HAP-1 (cell line): ENCODE data around the gene SPAG6.

Experiments
- DNase-seq, 2 experiments: peaks; one replicate each; pipeline ENCODE4 v3.0.0-alpha.2; 2016 to 2020; ENCODE audit warnings: low spot score in 2 of 2
- H3K27me3 ChIP-seq: fragments of 250-450 bp; sonication (Bioruptor Pico); 2 replicates; pipeline ENCODE4 v1.5.1; 2020; ENCODE audit warnings: low read depth, mild to moderate bottlenecking, moderate library complexity
- H3K36me3 ChIP-seq: fragments of 250-450 bp; sonication (Bioruptor Pico); replicated peaks from 2 replicates; pipeline ENCODE4 v1.5.1; 2020; ENCODE audit warnings: mild to moderate bottlenecking
- H3K4me1 ChIP-seq: fragments of 250-450 bp; sonication (Bioruptor Pico); 2 replicates; pipeline ENCODE4 v1.5.1; 2020; ENCODE audit warnings: mild to moderate bottlenecking
- H3K4me3 ChIP-seq: fragments of 250-450 bp; sonication (Bioruptor Pico); 2 replicates; pipeline ENCODE4 v1.5.1; 2020; ENCODE audit warnings: mild to moderate bottlenecking, moderate library complexity
- H3K9me3 ChIP-seq: fragments of 250-450 bp; sonication (Bioruptor Pico); 2 replicates; pipeline ENCODE4 v1.5.1; 2020; ENCODE audit warnings: mild to moderate bottlenecking, moderate library complexity
- in situ Hi-C: fragments of 300-500 bp; cut with MboI; formaldehyde crosslinking; loops from 3 replicates; pipeline ENCODE4 v1.14.3; 2020; ENCODE audit warnings: low sequenced_read_pairs, inconsistent platforms, mixed read lengths

The SPAG6 gene

GRCh38 chr10:22317771-22318565 is 27.3 kb upstream of the SPAG6 start:
- Histone ChIP-seq H3K27me3 (peaks cover 11% of the 10 kb centered on the region), H3K4me1 (peaks cover 33% of the 10 kb centered on the region), H3K36me3 (no peaks in the 10 kb centered on the region), H3K4me3 (no peak overlapping the region; the same call in 1 of the 2 replicates), H3K9me3 (no peaks in the 10 kb centered on the region)
- in situ Hi-C loops, result loop anchor here (10.0 kb wide), 1 partner anchor 313 kb away; the partner anchor contains the start of gene DNAJC1
- no peak for DNase-seq

- H3K4me1 ChIP-seq, result peaks cover 41% of the 10 kb centered on the region
- in situ Hi-C loops, result loop anchor here (10.0 kb wide), 1 partner anchor 314 kb away; the partner anchor contains the start of gene DNAJC1
- H3K27me3 ChIP-seq, result peaks cover 13% of the 10 kb centered on the region
- H3K9me3 ChIP-seq, result no peaks in the 10 kb centered on the region
- DNase-seq, result no peak
- no peaks in the 10 kb centered on the region for H3K36me3 ChIP-seq
- H3K4me3 ChIP-seq, result no peak overlapping the region
Observed at GRCh38 chr10:22318772-22319171, 26.5 kb upstream of the SPAG6 start.

GRCh38 chr10:22319547-22319979 is 25.7 kb upstream of the SPAG6 start:
- Histone ChIP-seq H3K4me1 (peaks cover 49% of the 10 kb centered on the region), H3K27me3 (peaks cover 13% of the 10 kb centered on the region)
- in situ Hi-C loops, result loop anchor here (10.0 kb wide), 1 partner anchor 315 kb away; the partner anchor contains the start of gene DNAJC1

GRCh38 chr10:22319980-22320558 is 25.2 kb upstream of the SPAG6 start:
- Histone ChIP-seq H3K4me3 (peak overlapping the region; percentile 30), H3K36me3 (no peaks in the 10 kb centered on the region), H3K27me3 (peaks cover 13% of the 10 kb centered on the region), H3K4me1 (peaks cover 50% of the 10 kb centered on the region), H3K9me3 (no peaks in the 10 kb centered on the region)
- DNase-seq, result no peak
- in situ Hi-C loops, result loop anchor here (10.0 kb wide), 1 partner anchor 315 kb away; the partner anchor contains the start of gene DNAJC1

More at GRCh38 chr10:22319547-22319979, 25.7 kb upstream of the SPAG6 start:
- H3K4me3 ChIP-seq, result no peak overlapping the region
- H3K36me3 ChIP-seq, result no peaks in the 10 kb centered on the region
- no peak for DNase-seq
- H3K9me3 ChIP-seq, result no peaks in the 10 kb centered on the region

DNA sequence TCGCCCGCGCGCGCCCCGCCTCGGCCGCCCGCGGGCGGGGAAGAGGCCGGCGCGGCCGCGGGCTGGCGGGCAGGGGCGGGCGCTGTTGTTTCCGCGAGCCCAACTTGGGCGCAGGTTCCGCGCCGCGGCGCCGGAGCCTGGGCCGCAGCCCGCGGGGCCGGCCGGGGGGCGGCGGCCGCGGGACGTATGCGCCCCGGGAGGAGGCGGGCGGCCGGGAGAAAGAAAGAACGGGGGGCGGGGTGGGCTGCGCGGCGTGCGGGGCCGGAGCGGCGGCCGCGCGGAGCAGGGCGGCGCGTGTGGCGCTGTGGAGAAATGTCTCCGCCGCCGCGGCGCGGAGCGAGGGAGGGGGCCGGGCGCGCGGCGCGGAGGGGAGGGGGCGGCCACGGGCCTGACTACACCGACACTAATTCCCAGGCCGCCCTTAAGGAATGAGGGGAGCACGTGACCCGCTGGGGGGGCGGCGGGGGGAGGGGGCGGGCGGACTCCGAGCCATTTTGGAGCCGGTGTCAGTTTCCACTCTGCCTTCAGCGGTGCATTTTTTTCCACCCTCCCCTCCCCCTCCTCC is 24.6 kb upstream of the SPAG6 start, which contains the start of gene BMI1:
BMI1 (plus strand) TSS at position 509 of the 565 bp plus-strand sequence. CDS start 5,351 bp downstream, outside the sequence.
- Histone ChIP-seq H3K4me1 (peaks cover 46% of the 10 kb centered on the region), H3K27me3 (peaks cover 13% of the 10 kb centered on the region)

DNA sequence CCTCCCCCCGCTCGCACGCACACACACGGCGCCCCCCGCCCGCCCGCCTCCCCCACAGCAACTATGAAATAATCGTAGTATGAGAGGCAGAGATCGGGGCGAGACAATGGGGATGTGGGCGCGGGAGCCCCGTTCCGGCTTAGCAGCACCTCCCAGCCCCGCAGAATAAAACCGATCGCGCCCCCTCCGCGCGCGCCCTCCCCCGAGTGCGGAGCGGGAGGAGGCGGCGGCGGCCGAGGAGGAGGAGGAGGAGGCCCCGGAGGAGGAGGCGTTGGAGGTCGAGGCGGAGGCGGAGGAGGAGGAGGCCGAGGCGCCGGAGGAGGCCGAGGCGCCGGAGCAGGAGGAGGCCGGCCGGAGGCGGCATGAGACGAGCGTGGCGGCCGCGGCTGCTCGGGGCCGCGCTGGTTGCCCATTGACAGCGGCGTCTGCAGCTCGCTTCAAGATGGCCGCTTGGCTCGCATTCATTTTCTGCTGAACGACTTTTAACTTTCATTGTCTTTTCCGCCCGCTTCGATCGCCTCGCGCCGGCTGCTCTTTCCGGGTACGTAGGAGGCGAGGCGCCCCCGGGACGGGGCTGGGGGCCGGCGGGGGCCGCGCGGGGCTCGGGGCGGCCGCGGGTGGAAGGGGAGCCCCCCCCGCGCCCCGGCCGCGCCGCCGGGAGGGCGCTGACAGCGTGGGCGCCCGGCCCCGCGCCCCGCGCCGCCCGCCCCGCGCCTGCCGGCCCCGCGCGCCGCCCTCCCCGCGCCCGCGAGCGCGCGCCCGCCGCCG is 24.0 kb upstream of the SPAG6 start:
- peak; percentile 58 to 79 for DNase-seq
- peak overlapping the region; percentile 73 for H3K4me3 ChIP-seq
- no peaks in the 10 kb centered on the region for H3K9me3 ChIP-seq
- H3K27me3 ChIP-seq, result peaks cover 13% of the 10 kb centered on the region
- H3K36me3 ChIP-seq, result no peaks in the 10 kb centered on the region
- H3K4me1 ChIP-seq, result peaks cover 51% of the 10 kb centered on the region
- in situ Hi-C loops, result no loop called here

More for the DNA sequence above, 24.6 kb upstream of the SPAG6 start, which contains the start of gene BMI1:
- H3K4me3 ChIP-seq, result peak within 1 kb of the TSS; percentile 73
- no peaks in the 10 kb centered on the region for H3K36me3 ChIP-seq
- in situ Hi-C loops, result no loop called here
- no peaks in the 10 kb centered on the region for H3K9me3 ChIP-seq
- peak; percentile 83 to 87 for DNase-seq

GRCh38 chr10:22321924-22322640 is 23.2 kb upstream of the SPAG6 start:
- H3K27me3 ChIP-seq, result peaks cover 13% of the 10 kb centered on the region
- peak overlapping the region; percentile 58 for H3K4me3 ChIP-seq
- H3K9me3 ChIP-seq, result no peaks in the 10 kb centered on the region
- H3K36me3 ChIP-seq, result peaks cover 7% of the 10 kb centered on the region
- peak in 1 of 2 experiments; percentile 26 for DNase-seq
- in situ Hi-C loops, result no loop called here
- H3K4me1 ChIP-seq, result peaks cover 53% of the 10 kb centered on the region

DNA sequence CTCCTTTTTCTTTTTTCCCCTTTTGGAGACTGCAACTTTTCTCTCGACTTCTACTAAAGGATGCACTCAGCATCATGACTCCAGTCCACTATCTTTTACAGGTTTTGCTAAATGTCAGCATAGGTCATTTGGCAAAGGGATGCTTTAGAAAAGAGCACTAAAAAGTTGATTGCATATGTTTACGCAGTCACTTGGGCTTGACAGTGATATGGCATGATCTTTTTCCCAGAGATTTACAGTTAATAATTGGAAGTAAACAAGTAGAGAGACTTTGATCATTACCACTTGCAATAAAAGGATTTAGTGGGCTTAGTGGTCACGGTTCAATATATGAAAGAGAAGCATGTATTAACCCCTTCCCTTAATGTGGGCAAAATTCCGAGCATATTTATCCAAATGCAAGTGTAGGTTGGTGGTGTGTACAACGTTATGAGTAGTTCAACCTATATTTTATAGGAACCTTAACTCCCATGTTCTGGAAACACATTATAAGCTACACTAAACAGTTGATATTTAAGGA is 22.6 kb upstream of the SPAG6 start:
- peaks cover 13% of the 10 kb centered on the region for H3K27me3 ChIP-seq

DNA sequence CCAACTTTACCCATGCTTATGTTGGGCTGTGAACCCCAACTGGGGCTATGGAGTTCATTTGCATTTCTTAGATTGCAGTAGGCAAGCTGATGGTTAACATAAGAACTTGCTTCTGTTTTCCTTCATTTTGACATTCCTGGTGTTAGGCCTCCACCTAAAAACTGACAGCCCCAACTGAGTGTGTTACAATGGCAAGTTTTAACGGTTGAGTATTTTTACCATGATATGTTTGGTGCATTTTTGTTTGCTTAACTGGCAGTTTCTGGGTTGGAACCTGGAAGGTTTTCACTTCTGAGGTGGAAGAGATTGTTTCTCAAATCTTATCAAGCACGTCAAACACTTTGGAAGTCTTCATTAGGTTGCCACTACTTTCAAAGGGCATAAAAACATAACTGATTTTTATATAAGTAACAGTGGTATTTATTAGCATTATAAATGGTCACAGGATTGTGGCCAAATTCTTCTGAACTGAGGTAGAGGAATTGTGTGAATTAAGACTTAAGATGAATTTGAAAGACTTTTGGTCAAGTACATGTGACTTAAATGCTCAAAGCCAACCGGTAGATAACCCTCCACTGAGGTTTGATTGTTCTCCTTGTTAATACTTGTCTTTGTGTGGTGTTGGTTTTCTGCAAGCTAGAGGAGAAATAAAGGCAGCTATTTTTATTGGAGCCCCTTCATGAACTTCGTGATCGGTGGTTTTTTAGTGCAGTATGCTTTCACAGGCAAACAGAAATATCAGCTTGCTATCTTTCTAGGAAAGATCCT is 21.6 kb upstream of the SPAG6 start:
- Histone ChIP-seq H3K4me3 (no peak overlapping the region; the same call in 1 of the 2 replicates), H3K4me1 (peaks cover 38% of the 10 kb centered on the region), H3K36me3 (peaks cover 21% of the 10 kb centered on the region), H3K9me3 (no peaks in the 10 kb centered on the region), H3K27me3 (peaks cover 13% of the 10 kb centered on the region)
- in situ Hi-C loops, result no loop called here
- peak in 1 of 2 experiments; percentile 50 for DNase-seq

More for the DNA sequence above, 22.6 kb upstream of the SPAG6 start:
- Histone ChIP-seq H3K9me3 (no peaks in the 10 kb centered on the region), H3K4me3 (peak overlapping the region; percentile 58), H3K36me3 (peaks cover 11% of the 10 kb centered on the region), H3K4me1 (peaks cover 48% of the 10 kb centered on the region)
- no peak for DNase-seq
- in situ Hi-C loops, result no loop called here

GRCh38 chr10:22324413-22324812 is 20.9 kb upstream of the SPAG6 start:
- peak overlapping the region; percentile 43 for H3K4me3 ChIP-seq

DNA sequence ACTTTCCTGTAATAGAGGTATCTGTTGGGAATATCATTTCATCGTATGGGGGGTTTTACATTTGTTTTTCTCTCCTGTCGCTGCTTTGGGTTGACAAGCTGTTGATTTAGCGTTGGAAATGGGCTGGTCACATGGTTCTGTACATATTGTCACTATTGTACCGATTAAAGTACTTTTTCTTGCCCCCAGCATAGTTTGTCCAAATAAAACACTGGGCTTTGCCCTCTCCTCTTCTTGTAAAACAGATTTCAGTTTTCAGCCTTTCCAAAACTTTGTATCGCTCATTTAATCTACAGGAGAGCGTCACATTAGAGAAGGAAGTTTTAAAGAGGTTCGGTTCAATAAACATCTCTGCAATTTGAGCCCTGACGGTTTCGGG is 20.4 kb upstream of the SPAG6 start:
- no peak for DNase-seq
- Histone ChIP-seq H3K36me3 (peaks cover 32% of the 10 kb centered on the region), H3K4me1 (peaks cover 34% of the 10 kb centered on the region), H3K9me3 (no peaks in the 10 kb centered on the region), H3K4me3 (peak overlapping the region; percentile 43), H3K27me3 (peaks cover 13% of the 10 kb centered on the region)
- in situ Hi-C loops, result no loop called here

More at GRCh38 chr10:22324413-22324812, 20.9 kb upstream of the SPAG6 start:
- peaks cover 13% of the 10 kb centered on the region for H3K27me3 ChIP-seq
- no peaks in the 10 kb centered on the region for H3K9me3 ChIP-seq
- peaks cover 28% of the 10 kb centered on the region for H3K36me3 ChIP-seq
- H3K4me1 ChIP-seq, result peaks cover 38% of the 10 kb centered on the region
- in situ Hi-C loops, result no loop called here
- DNase-seq, result no peak
